Measurements from ENCODE around the gene SLCO2A1.

GRCh38 chr3:133958071-133958805 lies 71.5 kb downstream of the SLCO2A1 start:
- TF ChIP-seq POLR2A (IDR thresholded peaks at IDR 0.05) (no peak), CTCF (IDR thresholded peaks at IDR 0.05) (no peak)

Measured in breast epithelium (tissue), 3 donors.